ENCODE measurements around the gene TBC1D30. TPM values are rescaled to one million over a fixed set of nuclear protein-coding genes. Genes with fewer than 3 reads are reported as not detected.

TBC1D30 gene
- total RNA-seq, 1 donor from 2014 or later, result 14.8 TPM

DNA sequence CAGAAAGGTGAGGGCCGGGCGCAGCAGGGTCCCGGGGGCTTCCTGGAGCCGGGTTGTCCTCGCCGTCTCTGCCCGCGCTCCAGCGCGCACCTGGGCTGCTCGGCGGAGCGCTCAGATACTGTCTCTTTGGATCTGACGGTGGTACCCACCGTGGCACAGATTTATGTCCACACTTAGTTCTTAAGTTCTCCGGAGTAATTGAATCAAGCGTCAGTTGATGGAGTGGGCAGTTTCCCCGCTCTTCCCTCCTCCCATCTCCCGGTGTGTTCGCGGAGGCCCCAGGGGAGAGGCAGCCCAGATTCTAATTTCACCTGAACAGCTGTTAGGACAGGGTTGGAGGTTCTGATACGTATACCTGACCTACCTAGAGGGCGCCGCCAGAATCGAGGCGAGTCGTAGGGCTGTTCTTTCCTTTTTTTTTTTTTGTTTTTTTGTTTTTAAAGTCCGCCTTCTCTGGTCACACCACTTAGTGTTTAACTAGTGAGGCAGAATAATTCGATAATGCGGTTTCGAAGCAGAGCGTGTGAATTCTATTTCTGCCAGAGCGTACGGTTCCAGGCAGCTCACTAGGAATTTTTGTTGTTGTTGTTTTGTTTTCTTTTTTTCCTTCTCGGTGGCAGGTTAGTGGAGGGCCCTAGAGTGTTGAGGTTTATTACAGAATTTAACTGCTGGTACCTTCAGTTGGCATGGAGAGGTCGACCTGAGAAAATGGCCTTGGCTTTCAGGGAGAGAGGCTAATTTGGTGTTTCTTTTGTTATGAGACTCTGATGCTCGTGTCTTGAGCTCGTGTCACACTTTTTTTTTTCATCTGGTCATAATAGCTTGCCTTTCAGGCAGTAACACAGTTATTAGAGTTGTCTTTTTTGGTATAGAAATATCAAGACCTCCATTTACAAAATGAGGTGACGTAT is 42.9 kb upstream of the TBC1D30 start:
- Histone ChIP-seq H3K27me3 (no peaks in the 10 kb centered on the region), H3K4me3 (peak overlapping the region; percentile 61), H3K9me3 (no peaks in the 10 kb centered on the region), H3K4me1 (peaks cover 9% of the 10 kb centered on the region), H3K27ac (peak overlapping the region; percentile 64), H3K36me3 (no peaks in the 10 kb centered on the region)
- ATAC-seq (peak; percentile 42), DNase-seq (peak; percentile 64)
- TF ChIP-seq, protein P1, sequence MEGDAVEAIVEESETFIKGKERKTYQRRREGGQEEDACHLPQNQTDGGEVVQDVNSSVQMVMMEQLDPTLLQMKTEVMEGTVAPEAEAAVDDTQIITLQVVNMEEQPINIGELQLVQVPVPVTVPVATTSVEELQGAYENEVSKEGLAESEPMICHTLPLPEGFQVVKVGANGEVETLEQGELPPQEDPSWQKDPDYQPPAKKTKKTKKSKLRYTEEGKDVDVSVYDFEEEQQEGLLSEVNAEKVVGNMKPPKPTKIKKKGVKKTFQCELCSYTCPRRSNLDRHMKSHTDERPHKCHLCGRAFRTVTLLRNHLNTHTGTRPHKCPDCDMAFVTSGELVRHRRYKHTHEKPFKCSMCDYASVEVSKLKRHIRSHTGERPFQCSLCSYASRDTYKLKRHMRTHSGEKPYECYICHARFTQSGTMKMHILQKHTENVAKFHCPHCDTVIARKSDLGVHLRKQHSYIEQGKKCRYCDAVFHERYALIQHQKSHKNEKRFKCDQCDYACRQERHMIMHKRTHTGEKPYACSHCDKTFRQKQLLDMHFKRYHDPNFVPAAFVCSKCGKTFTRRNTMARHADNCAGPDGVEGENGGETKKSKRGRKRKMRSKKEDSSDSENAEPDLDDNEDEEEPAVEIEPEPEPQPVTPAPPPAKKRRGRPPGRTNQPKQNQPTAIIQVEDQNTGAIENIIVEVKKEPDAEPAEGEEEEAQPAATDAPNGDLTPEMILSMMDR (IDR thresholded peaks at IDR 0.05), result no peak
- intact Hi-C loops (cut with DNase I), result no loop called here

GRCh38 chr12:64782191-64782876 is 42.1 kb upstream of the TBC1D30 start:
- peak overlapping the region; percentile 61 for H3K4me3 ChIP-seq
- H3K36me3 ChIP-seq, result no peaks in the 10 kb centered on the region
- TF ChIP-seq, protein P1 (IDR thresholded peaks at IDR 0.05), result no peak
- H3K4me1 ChIP-seq, result peaks cover 9% of the 10 kb centered on the region
- DNase-seq, result no peak
- peak overlapping the region; percentile 64 for H3K27ac ChIP-seq
- H3K9me3 ChIP-seq, result no peaks in the 10 kb centered on the region
- H3K27me3 ChIP-seq, result no peaks in the 10 kb centered on the region
- intact Hi-C loops (cut with DNase I), result no loop called here
- no peak for ATAC-seq

GRCh38 chr12:64785838-64786237 is 38.6 kb upstream of the TBC1D30 start:
- Histone ChIP-seq H3K27ac (no peak overlapping the region), H3K9me3 (no peaks in the 10 kb centered on the region), H3K4me1 (peaks cover 9% of the 10 kb centered on the region), H3K36me3 (no peaks in the 10 kb centered on the region), H3K4me3 (no peak overlapping the region), H3K27me3 (no peaks in the 10 kb centered on the region)
- DNase-seq (no peak), ATAC-seq (no peak)
- TF ChIP-seq, protein P1 (IDR thresholded peaks at IDR 0.05), result no peak
- intact Hi-C loops (cut with DNase I), result no loop called here

DNA sequence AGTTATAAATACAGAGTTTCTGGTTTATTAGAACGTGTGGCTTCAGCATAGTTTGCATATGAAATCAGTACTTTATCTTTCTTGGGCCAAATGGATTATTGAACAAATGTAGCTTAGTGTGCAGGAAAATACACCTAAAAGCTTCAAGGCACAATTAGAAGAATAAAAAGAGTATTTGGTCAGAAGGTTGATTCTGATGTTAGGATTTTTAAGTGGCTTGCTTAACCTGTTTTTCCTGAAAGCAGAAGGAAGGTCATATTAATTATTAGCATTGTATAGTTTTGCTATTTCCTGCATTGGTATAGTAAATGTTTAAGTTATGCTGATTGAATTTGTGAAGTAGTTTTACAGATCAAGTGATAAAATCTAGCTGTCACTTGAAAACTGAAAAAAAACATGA is 34.3 kb upstream of the TBC1D30 start:
- Histone ChIP-seq H3K36me3 (no peaks in the 10 kb centered on the region), H3K4me3 (no peak overlapping the region), H3K4me1 (no peaks in the 10 kb centered on the region), H3K27me3 (no peaks in the 10 kb centered on the region), H3K9me3 (no peaks in the 10 kb centered on the region), H3K27ac (no peak overlapping the region)
- DNase-seq, result no peak
- intact Hi-C loops (cut with DNase I), result no loop called here
- TF ChIP-seq, protein P1 (IDR thresholded peaks at IDR 0.05), result no peak
- ATAC-seq, result no peak

DNA sequence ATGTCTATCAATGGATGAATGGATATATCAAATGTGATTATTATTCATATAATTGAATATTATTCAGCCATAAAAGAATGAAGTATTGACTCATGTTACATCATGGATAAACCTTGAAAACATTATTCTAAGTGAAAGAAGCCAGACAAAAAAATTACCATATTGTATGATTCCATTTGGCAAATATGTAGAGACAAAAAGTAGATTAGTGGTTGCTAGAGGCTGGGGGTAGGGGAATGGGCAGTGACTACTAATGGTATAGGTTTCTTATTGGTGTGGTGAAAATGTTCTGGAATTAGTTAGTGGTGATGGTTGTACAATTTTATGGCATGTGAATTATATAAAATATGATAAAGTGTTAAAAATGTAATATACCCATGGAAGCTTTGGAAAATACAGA is 33.4 kb upstream of the TBC1D30 start:
- DNase-seq, result no peak
- Histone ChIP-seq H3K4me1 (no peaks in the 10 kb centered on the region), H3K27ac (no peak overlapping the region), H3K9me3 (no peaks in the 10 kb centered on the region), H3K4me3 (no peak overlapping the region), H3K27me3 (no peaks in the 10 kb centered on the region), H3K36me3 (no peaks in the 10 kb centered on the region)
- ATAC-seq, result no peak
- intact Hi-C loops (cut with DNase I), result no loop called here
- TF ChIP-seq, protein P1 (IDR thresholded peaks at IDR 0.05), result no peak
